Gastroesophageal sphincter (tissue), 3 donors: ENCODE measurements around the gene EXOC3L4.

ENCODE experiments used
- EP300 ChIP-seq: sonication (generic); formaldehyde crosslinking; IDR thresholded peaks from one replicate; pipeline ENCODE4 v1.6.1; 2017; ENCODE audit warnings: antibody characterized with exemption, mild to moderate bottlenecking
- POLR2A ChIP-seq, 2 donors: fragments of 450-650 bp; IDR thresholded peaks; one replicate each; pipeline ENCODE4 v1.6.1; 2017; ENCODE audit warnings: antibody characterized with exemption in 2 of 2, mild to moderate bottlenecking in 2 of 2, moderate library complexity in 1 of 2
- POLR2AphosphoS5 ChIP-seq: sonication (generic); formaldehyde crosslinking; IDR thresholded peaks from one replicate; pipeline ENCODE4 v1.6.1; 2017; ENCODE audit warnings: antibody characterized with exemption
- TF ChIP-seq, protein P1 (sequence below), 4 experiments: fragments of 200-600 bp in 2 of 4; fragments of 450-650 bp in 2 of 4; sonication (generic) in 1 of 4; IDR thresholded peaks; one replicate each; pipeline ENCODE4 v1.5.1; 2017 to 2019; ENCODE audit warnings: antibody characterized with exemption in 4 of 4, mild to moderate bottlenecking in 2 of 4, moderate library complexity in 2 of 4

GRCh38 chr14:103067231-103067954, 27.1 kb upstream of the EXOC3L4 start:
- TF ChIP-seq EP300 (no peak), POLR2AphosphoS5 (no peak), POLR2A (IDR thresholded peaks at IDR 0.05) (no peak)
- TF ChIP-seq, protein P1, sequence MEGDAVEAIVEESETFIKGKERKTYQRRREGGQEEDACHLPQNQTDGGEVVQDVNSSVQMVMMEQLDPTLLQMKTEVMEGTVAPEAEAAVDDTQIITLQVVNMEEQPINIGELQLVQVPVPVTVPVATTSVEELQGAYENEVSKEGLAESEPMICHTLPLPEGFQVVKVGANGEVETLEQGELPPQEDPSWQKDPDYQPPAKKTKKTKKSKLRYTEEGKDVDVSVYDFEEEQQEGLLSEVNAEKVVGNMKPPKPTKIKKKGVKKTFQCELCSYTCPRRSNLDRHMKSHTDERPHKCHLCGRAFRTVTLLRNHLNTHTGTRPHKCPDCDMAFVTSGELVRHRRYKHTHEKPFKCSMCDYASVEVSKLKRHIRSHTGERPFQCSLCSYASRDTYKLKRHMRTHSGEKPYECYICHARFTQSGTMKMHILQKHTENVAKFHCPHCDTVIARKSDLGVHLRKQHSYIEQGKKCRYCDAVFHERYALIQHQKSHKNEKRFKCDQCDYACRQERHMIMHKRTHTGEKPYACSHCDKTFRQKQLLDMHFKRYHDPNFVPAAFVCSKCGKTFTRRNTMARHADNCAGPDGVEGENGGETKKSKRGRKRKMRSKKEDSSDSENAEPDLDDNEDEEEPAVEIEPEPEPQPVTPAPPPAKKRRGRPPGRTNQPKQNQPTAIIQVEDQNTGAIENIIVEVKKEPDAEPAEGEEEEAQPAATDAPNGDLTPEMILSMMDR (IDR thresholded peaks at IDR 0.05), result no peak
